Measurements from ENCODE around the gene PRDM16. TPM values are rescaled to one million over a fixed set of nuclear protein-coding genes. Genes with fewer than 3 reads are reported as not detected.

PRDM16 gene
- total RNA-seq, 1 experiment from 2014 or later: 0.04 TPM

- Histone ChIP-seq H3K27me3 (ENCODE audit: low read length) (peaks cover 84% of the 10 kb centered on the region), H3F3A (ENCODE audit: low read length, unreplicated experiment) (no peaks in the 10 kb centered on the region), H3K4me2 (ENCODE audit: low read length) (no peak overlapping the region), H3K79me2 (ENCODE audit: low read length) (no peaks in the 10 kb centered on the region), H3K4me1 (ENCODE audit: insufficient read depth, low read length) (no peaks in the 10 kb centered on the region), H3K27ac (ENCODE audit: low read length) (no peak overlapping the region), H2AFZ (ENCODE audit: low read length) (no peak overlapping the region), H3K36me3 (ENCODE audit: low read depth, low read length) (no peaks in the 10 kb centered on the region), H3K9ac (ENCODE audit: low read length) (no peak overlapping the region), H3K9me2 (replicated peaks; ENCODE audit: low read length) (no peaks in the 10 kb centered on the region), H3K4me3 (ENCODE audit: low read length) (no peak overlapping the region), H4K20me1 (ENCODE audit: low read length) (no peaks in the 10 kb centered on the region), H3K9me3 (ENCODE audit: low read length) (no peaks in the 10 kb centered on the region)
- ATAC-seq: no peak
- no peak for DNase-seq
- ChIA-PET CTCF (no interaction called here), POLR2A (ENCODE audit: unreplicated experiment) (interaction anchor here (1.0 kb wide), 1 partner anchor 535 kb away, joined by 3 read pairs; no protein-coding TSS in a partner anchor)
- TF ChIP-seq CTCF (conservative IDR thresholded peaks at IDR 0.05; ENCODE audit: low read depth, low read length) (no peak), EZH2 (IDR thresholded peaks at IDR 0.05; ENCODE audit: low read length, unreplicated experiment) (no peak), EZH2phosphoT487 (IDR thresholded peaks at IDR 0.05; ENCODE audit: borderline replicate concordance, low read length) (no peak)
- intact Hi-C loops (cut with micrococcal nuclease): loop anchor here (5.0 kb wide), 1 partner anchor 342 kb away; the partner anchor contains the start of gene PRDM16
- no TSS peak for BruUV-seq (replicated peaks)
Observed at GRCh38 chr1:3409366-3410141, 340.6 kb downstream of the PRDM16 start.

GRCh38 chr1:3410142-3410925, 341.3 kb downstream of the PRDM16 start:
- no peaks in the 10 kb centered on the region for H3K36me3 ChIP-seq (ENCODE audit: low read depth, low read length)
- TF ChIP-seq EZH2 (IDR thresholded peaks at IDR 0.05; ENCODE audit: low read length, unreplicated experiment) (no peak), CTCF (conservative IDR thresholded peaks at IDR 0.05; ENCODE audit: low read depth, low read length) (peak; percentile 91), EZH2phosphoT487 (IDR thresholded peaks at IDR 0.05; ENCODE audit: borderline replicate concordance, low read length) (no peak)
- no peaks in the 10 kb centered on the region for H4K20me1 ChIP-seq (ENCODE audit: low read length)
- CTCF ChIA-PET: no interaction called here
- no peaks in the 10 kb centered on the region for H3K9me3 ChIP-seq (ENCODE audit: low read length)
- H3K4me1 ChIP-seq (ENCODE audit: insufficient read depth, low read length): no peaks in the 10 kb centered on the region
- no peaks in the 10 kb centered on the region for H3K79me2 ChIP-seq (ENCODE audit: low read length)
- DNase-seq: peak; percentile 80
- no peaks in the 10 kb centered on the region for H3F3A ChIP-seq (ENCODE audit: low read length, unreplicated experiment)
- H2AFZ ChIP-seq (ENCODE audit: low read length): no peak overlapping the region
- ATAC-seq: peak; percentile 90
- no TSS peak for BruUV-seq (replicated peaks)
- no peaks in the 10 kb centered on the region for H3K9me2 ChIP-seq (replicated peaks; ENCODE audit: low read length)
- H3K4me3 ChIP-seq (ENCODE audit: low read length): no peak overlapping the region
- peaks cover 84% of the 10 kb centered on the region for H3K27me3 ChIP-seq (ENCODE audit: low read length)
- POLR2A ChIA-PET (ENCODE audit: unreplicated experiment): interaction anchor here (1.0 kb wide), 1 partner anchor 536 kb away, joined by 3 read pairs; no protein-coding TSS in a partner anchor
- H3K9ac ChIP-seq (ENCODE audit: low read length): no peak overlapping the region
- no peak overlapping the region for H3K27ac ChIP-seq (ENCODE audit: low read length)
- intact Hi-C loops (cut with micrococcal nuclease): loop anchor here (5.0 kb wide), 1 partner anchor 343 kb away; the partner anchor contains the start of gene PRDM16
- no peak overlapping the region for H3K4me2 ChIP-seq (ENCODE audit: low read length)
